ENCODE data around the gene CAMKMT. TPM values are rescaled to one million over a fixed set of nuclear protein-coding genes. Genes with fewer than 3 reads are reported as not detected.

CAMKMT gene
- total and polyA plus RNA-seq, 9 of the 15 experiments (the other 6 are each of a cell fraction or from before 2014, with no cell fraction given): 1.6 to 15.3 (median 7.4) TPM

DNA sequence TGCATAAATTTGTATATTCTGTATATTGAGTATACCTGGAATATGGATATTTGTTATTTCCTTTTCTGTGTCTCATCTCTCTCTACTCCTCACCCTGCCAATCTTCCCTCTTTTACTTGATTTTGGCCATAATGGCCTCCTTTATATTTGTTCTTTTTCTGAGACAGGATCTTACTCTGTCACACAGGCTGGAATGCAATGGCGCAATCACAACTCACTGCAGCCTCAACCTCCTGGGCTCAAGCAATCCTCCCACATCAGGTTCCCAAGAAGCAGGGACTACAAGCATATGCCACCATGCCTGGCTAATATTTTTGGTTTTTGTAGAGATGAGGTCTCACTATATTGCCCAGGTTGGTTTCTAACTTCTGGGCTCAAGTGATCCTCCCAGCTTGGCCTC is 30.9 kb upstream of the CAMKMT start:
- Histone ChIP-seq H3K4me3 (no peak overlapping the region), H3K36me3 (ENCODE audit: control insufficient read depth, insufficient read depth, low read length) (peaks cover 47% of the 10 kb centered on the region), H3K79me2 (ENCODE audit: control insufficient read depth, insufficient read depth, low read length) (no peaks in the 10 kb centered on the region), H3K9me1 (ENCODE audit: control insufficient read depth, insufficient read depth, low read length) (no peaks in the 10 kb centered on the region), H3K27ac (ENCODE audit: extremely low read depth, low read depth, low read length) (no peak overlapping the region), H3K4me1 (replicated peaks in 1 of 2; ENCODE audit: control insufficient read depth in 2 of 2, insufficient read depth in 2 of 2, low read length in 2 of 2) (no peaks in the 10 kb centered on the region), H3K4me2 (ENCODE audit: insufficient read depth, low read length) (no peak overlapping the region), H3K9me3 (replicated peaks; ENCODE audit: control insufficient read depth, insufficient read depth, low read depth, low read length) (no peaks in the 10 kb centered on the region), H2AFZ (ENCODE audit: low read depth, low read length) (no peak overlapping the region), H3K27me3 (ENCODE audit: control insufficient read depth in 2 of 2, insufficient read depth in 2 of 2, low read length in 2 of 2) (no peaks in the 10 kb centered on the region), H4K20me1 (replicated peaks; ENCODE audit: control insufficient read depth, insufficient read depth, low read length) (no peaks in the 10 kb centered on the region), H3K9ac (ENCODE audit: insufficient read depth in 1 of 2, low read depth in 2 of 2, low read length in 2 of 2) (no peak overlapping the region)
- ChIA-PET CTCF (ENCODE audit: low intra/inter-chr PET ratio) (no interaction called here), POLR2A (interaction anchor here (0.8 kb wide), 1 partner anchor 15 kb away, joined by 3 read pairs; no protein-coding TSS in a partner anchor)
- WGBS (ENCODE audit: insufficient coverage, low coverage, missing lambda C conversion rate): 90% methylated on average over 1 of the region's 1 CpG
- no peak for ATAC-seq
- in situ Hi-C loops (cut with MboI) (no loop called here), intact Hi-C loops (cut with micrococcal nuclease) (no loop called here)
- no TSS peak for BruUV-seq (replicated peaks)
- no peak for DNase-seq (ENCODE audit: extremely low read depth in 1 of 4, low spot score in 3 of 4)
- 0 out of 2 replicates have a peak, but pooled peaks have one; percentile 30 for TF ChIP-seq CEBPB (tag; IDR thresholded peaks at IDR 0.05)
- no peak for TF ChIP-seq ZKSCAN3 (CRISPR knock-in tag; IDR thresholded peaks at IDR 0.05)
- no peak for TF ChIP-seq ZSCAN32 (CRISPR knock-in tag; IDR thresholded peaks at IDR 0.05)
- TF ChIP-seq, protein P1, sequence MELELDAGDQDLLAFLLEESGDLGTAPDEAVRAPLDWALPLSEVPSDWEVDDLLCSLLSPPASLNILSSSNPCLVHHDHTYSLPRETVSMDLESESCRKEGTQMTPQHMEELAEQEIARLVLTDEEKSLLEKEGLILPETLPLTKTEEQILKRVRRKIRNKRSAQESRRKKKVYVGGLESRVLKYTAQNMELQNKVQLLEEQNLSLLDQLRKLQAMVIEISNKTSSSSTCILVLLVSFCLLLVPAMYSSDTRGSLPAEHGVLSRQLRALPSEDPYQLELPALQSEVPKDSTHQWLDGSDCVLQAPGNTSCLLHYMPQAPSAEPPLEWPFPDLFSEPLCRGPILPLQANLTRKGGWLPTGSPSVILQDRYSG (tag; conservative IDR thresholded peaks at IDR 0.05; ENCODE audit: low read depth): no peak
- TF ChIP-seq ZNF143 (CRISPR knock-in tag; IDR thresholded peaks at IDR 0.05): no peak
- TF ChIP-seq ZNF589 (CRISPR knock-in tag; IDR thresholded peaks at IDR 0.05; ENCODE audit: low read depth): no peak
- no peak for FAIRE-seq
